NCI-H2196 (cell line): ENCODE measurements around the gene SMARCB1.
A peak's percentile ranks its signal among the peaks of the same experiment; 100 is the strongest.
"Not testable (repeated sequence)": the region's sequence is repeated elsewhere in the genome, so short reads cannot be mapped to it uniquely, and the experiment has no call there.

ENCODE experiments used
- DNase-seq: peaks from one replicate; lab custom pipeline; 2025; ENCODE audit not compliant: unreplicated experiment; lab: John Stamatoyannopoulos, UW

The SMARCB1 gene

GRCh38 chr22:23841736-23842445 is 55.1 kb downstream of the SMARCB1 start:
- no peak for DNase-seq

DNA sequence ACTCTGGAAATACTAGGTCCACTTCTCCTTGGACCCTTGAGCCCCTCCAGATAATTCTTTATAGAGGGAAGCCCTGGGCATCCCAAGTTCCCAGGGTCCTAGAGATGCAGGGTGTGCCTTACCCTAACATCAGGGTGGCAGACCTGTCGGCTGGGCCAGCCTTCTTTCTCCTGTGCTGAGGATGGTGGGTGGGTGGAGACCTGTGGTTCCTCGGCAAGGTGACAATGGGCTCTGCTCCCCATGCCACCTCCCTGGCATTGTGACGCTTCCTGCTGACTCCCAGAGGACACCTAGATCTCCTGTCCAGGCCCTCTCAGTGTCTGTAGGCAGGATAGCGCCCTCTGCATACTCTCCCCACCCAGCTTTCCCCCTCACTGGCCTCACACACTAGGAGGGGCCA is 55.8 kb downstream of the SMARCB1 start:
- no peak for DNase-seq

- DNase-seq = no peak
These were observed 58.0 kb downstream of the SMARCB1 start for GRCh38 chr22:23844739-23845202.

- DNase-seq = no peak
These were observed 58.7 kb downstream of the SMARCB1 start for GRCh38 chr22:23845265-23846080.

DNA sequence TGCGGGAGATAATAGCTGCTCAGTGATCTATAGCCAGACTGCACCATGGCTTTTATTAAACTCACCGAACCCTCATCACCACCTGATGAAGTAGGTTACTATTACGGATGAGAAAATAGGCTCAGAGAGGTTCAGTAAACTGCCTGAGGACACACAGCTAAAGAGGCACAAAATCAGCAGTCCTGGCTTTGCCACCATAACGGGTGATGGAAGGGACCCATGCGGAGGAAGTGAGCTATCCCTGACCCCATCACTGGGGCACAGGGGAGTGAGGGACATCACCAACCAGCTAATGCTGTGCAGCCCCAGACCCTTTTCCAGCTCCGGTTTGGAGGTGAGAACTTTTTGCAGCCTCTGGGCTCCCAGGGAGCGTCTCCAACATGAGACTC is 59.3 kb downstream of the SMARCB1 start:
- DNase-seq = no peak

- no peak for DNase-seq
These were observed 60.6 kb downstream of the SMARCB1 start for GRCh38 chr22:23847310-23847920.

DNA sequence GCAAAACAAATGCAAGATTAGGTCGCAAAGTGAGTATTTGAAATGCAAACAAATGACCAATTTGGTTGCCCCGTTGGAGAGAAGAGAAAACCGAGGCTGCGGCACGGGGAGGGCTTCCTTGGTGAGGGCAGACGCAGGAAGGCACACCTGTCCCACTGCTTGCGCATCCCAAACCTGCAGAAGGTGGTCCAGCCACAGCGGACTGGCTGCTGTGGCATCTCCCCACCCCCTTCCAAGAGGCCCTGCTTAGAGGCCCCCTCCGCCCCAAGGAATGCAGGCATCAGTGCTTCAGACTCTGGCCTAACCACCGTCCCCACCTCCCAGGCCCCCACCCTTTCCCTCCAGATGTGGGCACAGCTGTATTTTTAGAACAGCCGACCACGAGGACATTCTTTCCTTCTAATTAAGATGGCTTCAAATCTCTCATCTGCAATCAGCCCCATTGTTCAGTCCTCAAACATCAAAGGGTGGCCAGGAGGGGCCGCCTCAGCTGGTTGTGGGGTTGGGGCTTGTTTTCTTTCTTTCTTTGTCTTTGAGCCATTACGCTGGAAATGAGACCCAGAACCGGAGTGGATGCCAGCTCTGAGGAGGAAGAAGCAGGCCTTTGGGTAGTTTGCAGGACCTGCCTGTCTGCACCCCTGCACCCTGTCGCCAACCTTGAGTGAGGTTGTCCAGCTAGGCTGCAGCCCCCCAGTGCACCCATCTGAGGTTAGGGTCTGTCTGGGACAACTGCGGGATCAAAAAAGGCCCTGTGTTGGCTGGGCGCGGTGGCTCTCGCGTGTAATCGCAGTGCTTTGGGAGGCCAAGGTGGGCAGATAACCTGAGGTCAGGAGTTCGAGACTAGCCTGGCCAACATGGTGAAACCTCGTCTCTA is 61.5 kb downstream of the SMARCB1 start:
- no peak for DNase-seq

DNA sequence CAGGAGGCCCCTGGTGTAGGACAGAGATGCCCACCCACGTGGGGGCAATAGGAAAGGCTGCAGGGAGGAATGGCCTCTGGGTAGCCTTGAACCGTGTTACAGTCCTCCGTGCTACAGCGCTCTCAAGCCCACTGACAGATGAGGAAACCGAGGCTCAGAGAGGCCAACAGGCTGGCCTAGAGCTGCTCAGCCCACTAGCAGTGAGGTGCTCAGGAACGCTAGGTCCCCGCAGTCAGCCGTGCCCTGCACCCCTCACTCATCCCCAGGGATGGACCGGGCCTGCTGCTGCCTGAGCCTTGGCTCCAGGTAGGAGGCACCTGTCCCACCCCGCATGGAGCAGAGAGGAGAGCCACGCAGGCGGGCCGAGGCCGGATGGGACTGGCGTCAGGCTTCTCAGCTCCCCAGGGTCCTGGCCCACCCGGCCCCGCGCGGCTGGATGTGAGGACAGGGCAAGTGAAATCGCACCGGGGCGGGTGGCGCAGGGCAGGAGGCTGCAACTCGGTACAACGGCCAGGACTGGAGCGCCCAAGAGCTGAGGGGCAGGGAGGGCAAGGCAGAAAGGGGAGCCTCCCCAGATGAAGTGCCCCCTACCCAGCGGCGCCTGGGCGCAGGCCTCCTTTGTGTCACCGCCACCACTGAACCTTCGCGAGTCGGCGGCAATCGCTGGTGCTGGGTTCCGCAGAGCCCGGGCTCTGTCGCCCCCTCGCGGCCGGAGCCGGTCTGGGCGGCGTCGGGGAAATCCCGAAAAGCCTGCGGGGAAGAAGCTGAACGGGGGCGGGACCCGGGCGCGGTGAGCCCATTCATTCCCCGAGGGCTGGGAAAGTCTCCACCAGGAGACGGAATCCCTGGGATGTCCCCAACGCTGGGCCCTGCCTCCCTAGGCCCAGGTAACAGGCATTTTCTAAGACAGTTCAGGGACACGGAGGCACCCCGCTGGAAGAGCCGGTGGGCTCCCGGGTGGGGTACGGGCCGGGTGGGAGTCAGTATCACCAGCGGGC is 62.5 kb downstream of the SMARCB1 start:
- DNase-seq = peak; percentile 68

- no peak for DNase-seq
These were observed 63.4 kb downstream of the SMARCB1 start for GRCh38 chr22:23850136-23850611.

DNA sequence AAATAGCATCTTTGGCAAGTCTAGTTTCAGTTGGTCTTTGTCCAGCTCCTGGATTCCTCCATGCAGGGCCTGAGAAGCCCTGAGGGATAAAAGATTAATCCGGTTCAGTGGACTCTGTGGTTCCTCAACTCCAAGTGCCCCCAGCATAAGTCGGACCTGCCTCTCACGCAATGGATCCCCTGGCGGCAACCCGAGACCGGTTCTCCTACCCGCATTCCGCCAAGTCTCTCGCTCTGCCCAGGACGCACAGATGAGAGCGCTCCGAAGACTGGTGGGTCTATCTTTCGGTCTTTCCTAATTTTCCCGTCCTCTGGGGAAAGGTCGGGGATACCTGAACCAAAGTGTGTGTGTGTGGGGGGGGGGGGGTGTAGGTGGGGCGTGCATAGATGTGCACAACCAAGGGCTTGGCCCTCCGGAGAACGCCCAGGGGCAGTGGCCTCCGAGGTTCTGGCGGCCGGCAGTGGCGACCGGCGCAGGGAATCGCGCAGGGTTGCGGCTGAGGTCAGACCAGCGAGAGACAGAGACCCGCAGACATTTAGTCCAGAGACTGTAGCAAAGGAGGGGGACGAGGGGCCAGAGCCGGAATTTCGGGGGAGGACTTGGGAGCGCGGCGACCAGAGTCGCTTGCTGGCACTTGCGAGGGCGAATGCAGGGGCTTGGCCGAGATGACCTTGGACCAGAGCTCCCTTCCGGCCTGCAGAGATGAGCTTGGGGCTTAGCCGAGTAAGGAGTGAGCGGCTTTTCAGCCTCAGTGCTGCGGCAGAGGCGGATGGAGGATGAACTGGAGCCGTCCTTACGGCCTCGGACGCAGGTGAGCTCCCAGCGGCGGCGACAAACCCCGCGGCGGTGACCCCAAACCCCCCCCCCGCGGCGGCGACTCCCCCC is 70.2 kb downstream of the SMARCB1 start:
- DNase-seq = peak; percentile 27

DNA sequence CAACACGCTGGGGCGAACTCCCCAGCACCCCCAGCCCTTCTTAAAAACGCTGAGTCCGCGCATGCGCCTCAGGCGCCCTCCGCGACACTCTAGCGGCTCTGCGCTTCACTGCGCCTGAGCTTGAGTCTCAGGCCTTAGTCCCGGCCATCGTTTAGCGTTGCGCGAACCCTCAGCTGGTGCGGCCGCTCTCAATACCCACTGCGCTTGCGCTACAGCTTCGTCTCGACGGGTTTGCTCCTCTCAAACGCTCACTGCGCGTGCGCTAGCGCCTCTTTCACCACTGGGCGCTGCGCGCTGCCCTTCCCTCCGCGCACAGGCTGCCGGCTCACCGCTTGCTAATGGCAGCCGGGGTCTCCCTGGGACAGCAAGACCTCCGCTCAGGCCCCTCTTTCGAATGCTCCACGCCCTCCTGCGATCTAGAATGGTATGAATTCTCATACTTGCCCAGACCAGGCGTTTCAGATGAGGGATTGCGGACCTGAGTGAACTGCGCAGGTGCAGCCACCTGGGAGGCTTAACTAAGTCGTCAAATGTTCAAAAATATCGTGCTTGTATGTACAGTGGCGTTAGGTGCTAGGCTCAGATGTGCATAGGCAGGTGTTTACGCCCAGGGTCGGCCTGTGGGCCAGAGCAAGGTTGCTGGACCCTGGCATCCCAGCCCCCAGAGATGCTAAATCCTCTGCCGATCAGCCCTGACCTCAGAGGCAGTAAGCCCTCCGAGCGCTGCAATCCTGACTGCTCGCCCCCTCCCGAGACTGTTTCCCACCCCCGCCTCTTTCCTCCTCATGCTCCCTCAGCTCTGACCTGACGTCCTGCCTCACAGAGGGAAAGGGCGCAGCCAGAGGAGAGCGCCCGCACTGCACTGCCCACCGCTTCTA is 71.1 kb downstream of the SMARCB1 start, which contains the start of gene SLC2A11:
TSS of gene SLC2A11 (plus strand) at position 270 of the 878 bp plus-strand sequence. CDS start at position 395, 125 bp downstream.
- DNase-seq = peak; percentile 91

DNA sequence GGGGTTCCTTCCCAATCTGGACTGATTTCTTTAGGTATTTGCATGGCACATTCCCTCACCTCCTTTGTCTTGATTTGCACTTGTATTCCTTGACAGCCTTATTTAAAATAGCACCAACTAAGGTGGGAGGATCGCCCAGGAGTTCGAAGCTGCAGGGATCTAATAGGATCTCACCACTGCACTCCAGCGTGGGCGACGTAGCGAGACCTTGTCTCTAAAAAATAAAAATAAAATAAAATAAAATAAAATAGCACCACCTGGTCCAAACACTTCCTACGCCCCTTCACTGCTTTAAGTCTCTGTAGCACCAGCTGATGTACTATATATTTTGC is 71.7 kb downstream of the SMARCB1 start:
- no peak for DNase-seq

DNA sequence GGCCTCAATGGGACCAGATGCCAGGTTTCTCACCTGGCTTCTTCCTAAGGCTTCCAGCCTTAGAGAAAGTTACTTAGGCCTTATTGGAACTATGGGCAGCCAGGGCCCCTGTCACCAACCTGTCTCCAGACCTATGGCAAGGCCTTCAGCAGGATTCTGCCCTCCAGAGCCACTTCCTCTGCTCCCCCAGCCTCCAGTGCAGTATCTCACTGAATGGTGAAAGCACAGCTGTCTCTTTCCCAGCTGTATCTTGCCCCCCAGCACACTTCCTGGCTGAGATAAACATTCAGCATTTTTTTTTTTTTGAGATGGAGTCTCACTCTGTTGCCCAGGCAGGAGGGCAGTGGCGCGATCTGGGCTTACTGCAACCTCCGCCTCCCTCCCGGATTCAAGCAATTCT is 72.4 kb downstream of the SMARCB1 start:
- no peak for DNase-seq

DNA sequence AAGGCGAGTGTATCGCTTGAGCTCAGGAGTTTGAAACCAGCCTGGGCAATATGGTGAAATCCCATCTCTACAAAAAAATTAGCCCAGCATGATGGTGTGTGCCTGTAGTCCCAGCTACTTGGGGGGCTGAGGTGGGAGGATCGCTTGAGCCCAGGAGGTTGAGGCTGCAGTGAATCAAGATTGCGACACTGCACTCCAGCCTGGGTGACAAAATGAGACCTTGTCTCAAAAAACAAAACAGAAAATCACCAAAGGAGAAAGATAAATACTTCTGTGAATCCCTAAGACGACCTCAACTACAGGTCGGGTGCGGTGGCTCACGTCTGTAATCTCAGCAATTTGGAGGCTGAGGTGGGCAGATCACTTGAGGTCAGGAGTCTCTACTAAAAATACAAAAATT is 73.4 kb downstream of the SMARCB1 start:
- DNase-seq = not testable (repeated sequence)

DNA sequence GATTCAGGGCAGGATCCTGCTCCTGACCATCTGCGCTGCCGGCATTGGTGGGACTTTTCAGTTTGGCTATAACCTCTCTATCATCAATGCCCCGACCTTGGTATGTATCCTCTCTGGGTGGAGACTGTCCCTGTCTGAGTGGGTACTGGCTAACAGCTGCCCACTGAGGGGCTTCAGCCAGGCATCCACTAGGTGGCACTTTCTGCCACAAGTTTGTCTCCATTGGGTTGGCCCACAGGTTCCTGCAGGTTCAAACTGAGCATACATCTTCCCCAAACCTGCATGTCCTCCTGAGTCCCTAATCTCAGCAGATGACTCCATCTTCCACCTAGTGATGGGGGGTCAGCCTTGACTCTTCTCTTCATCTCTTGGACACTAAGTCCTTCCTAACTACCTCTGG is 75.3 kb downstream of the SMARCB1 start:
- DNase-seq = peak; percentile 34

DNA sequence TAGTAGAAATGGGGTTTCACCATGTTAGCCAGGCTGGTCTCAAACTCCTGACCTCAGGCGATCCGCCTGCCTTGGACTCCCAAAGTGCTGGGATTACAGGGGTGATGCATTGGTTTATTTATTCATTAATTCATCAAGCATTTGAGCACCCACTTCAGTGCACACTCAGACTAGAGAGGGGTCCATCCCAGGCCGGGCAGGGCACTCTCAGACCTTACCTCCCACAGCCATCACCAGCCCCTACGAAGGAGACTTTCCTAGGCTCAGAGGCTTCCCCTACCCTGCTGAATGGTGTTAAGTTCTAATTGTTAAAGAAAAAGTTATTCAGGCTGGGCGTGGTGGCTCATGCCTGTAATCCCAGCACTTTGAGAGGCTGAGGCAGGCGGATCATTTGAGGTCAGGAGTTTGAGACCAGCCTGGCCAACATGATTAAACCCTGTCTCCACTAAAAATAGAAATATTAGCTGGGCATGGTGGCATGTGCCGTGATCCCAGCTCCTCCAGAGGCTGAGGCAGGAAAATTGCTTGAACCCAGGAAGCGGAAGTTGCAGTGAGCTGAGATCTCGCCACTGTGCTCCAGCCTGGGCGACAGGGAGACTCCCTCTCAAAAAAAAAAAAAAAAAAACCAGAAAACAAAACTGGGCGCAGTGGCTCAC is 77.9 kb downstream of the SMARCB1 start:
- not testable (repeated sequence) for DNase-seq

DNA sequence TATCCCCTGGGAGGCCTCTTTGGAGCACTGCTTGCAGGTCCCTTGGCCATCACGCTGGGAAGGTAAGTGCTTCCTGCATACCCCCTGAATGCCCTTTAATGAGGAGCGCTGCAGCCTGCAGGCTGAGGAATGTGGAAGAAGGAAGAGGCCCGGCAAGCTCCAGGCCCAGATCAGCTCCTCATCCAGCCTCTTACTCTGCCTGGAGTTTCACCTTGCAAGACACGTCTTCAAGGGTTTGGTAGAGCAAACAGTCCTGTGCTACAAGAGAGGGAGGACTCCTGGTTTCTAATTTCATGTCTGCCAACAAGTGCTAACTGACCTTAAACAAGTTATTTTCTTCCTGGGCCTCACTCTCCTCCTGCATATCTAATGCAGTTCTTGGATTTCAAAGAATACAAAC is 81.8 kb downstream of the SMARCB1 start:
- no peak for DNase-seq
